GM23338 (cell line): ENCODE results near the gene RSPH4A. TPM values are rescaled to one million over a fixed set of nuclear protein-coding genes. Genes with fewer than 3 reads are reported as not detected.

Source experiments
- ATAC-seq: fragments of 200-7000 bp; cut with Tn5 transposase; 3 replicates; pipeline ENCODE4 v1.9.1; 2020
- DNase-seq: peaks from one replicate; pipeline ENCODE4 v3.0.0-alpha.2; 2015; ENCODE audit warnings: low spot score
- H2AFZ ChIP-seq: fragments of 200-600 bp; sonication (generic); 2 replicates; pipeline ENCODE4 v1.8.0; 2016; ENCODE audit warnings: antibody characterized with exemption, mild to moderate bottlenecking, moderate library complexity
- H3F3A ChIP-seq: fragments of 200-600 bp; sonication (generic); replicated peaks from 2 replicates; pipeline ENCODE4 v1.8.0; 2017; ENCODE audit warnings: antibody characterized with exemption, mixed run types, low read depth
- H3K27ac ChIP-seq: fragments of 200-600 bp; sonication (generic); 2 replicates; pipeline ENCODE4 v1.6.1; 2016; ENCODE audit warnings: low read depth
- H3K27me3 ChIP-seq: fragments of 200-600 bp; sonication (generic); 2 replicates; pipeline ENCODE4 v1.8.0; 2016; ENCODE audit warnings: mild to moderate bottlenecking, mixed run types, moderate library complexity; ENCODE audit not compliant: insufficient read depth
- H3K36me3 ChIP-seq: fragments of 200-600 bp; sonication (generic); 2 replicates; pipeline ENCODE4 v1.8.0; 2016; ENCODE audit warnings: mild to moderate bottlenecking; ENCODE audit not compliant: insufficient read depth
- H3K4me1 ChIP-seq: fragments of 200-600 bp; sonication (generic); 2 replicates; pipeline ENCODE4 v1.8.0; 2016; ENCODE audit warnings: mild to moderate bottlenecking, moderate library complexity; ENCODE audit not compliant: insufficient read depth
- H3K4me2 ChIP-seq: fragments of 200-600 bp; sonication (generic); 2 replicates; pipeline ENCODE4 v1.7.1; 2017; ENCODE audit warnings: mixed run types
- H3K4me3 ChIP-seq: fragments of 200-600 bp; sonication (generic); 2 replicates; pipeline ENCODE4 v1.6.1; 2016; ENCODE audit warnings: mixed run types
- H3K79me2 ChIP-seq: fragments of 200-600 bp; sonication (generic); replicated peaks from 2 replicates; pipeline ENCODE4 v1.8.0; 2017; ENCODE audit warnings: mild to moderate bottlenecking; ENCODE audit not compliant: insufficient read depth
- H3K9me2 ChIP-seq: fragments of 200-600 bp; sonication (generic); 2 replicates; pipeline ENCODE4 v1.8.0; 2017; ENCODE audit not compliant: insufficient read depth
- H4K20me1 ChIP-seq: fragments of 200-600 bp; sonication (generic); replicated peaks from 2 replicates; pipeline ENCODE4 v1.8.0; 2017; ENCODE audit warnings: mild to moderate bottlenecking; ENCODE audit not compliant: insufficient read depth
- H3K27ac Mint-ChIP-seq: 2 replicates; pipeline ENCODE4 v1.8.0; 2020; ENCODE audit warnings: inconsistent platforms, mild to moderate bottlenecking, moderate library complexity, mixed read lengths
- H3K27me3 Mint-ChIP-seq: 3 replicates; pipeline ENCODE4 v1.8.0; 2022; ENCODE audit warnings: low read depth, mild to moderate bottlenecking, moderate library complexity, mixed read lengths, inconsistent platforms; ENCODE audit not compliant: insufficient read depth, poor library complexity
- H3K36me3 Mint-ChIP-seq: 3 replicates; pipeline ENCODE4 v1.8.0; 2021; ENCODE audit warnings: low read depth, mild to moderate bottlenecking, inconsistent platforms, moderate library complexity, mixed read lengths
- H3K4me1 Mint-ChIP-seq: 3 replicates; pipeline ENCODE4 v1.8.0; 2020; ENCODE audit warnings: mild to moderate bottlenecking, inconsistent platforms, mixed read lengths
- H3K4me3 Mint-ChIP-seq: 3 replicates; pipeline ENCODE4 v1.8.0; 2021; ENCODE audit warnings: moderate library complexity, mild to moderate bottlenecking, inconsistent platforms, mixed read lengths
- H3K9me3 Mint-ChIP-seq: 3 replicates; pipeline ENCODE4 v1.8.0; 2020; ENCODE audit warnings: moderate library complexity, mild to moderate bottlenecking, inconsistent platforms, mixed read lengths
- CREB1 ChIP-seq: fragments of 250-450 bp; sonication (Bioruptor Pico); IDR thresholded peaks from 2 replicates; pipeline ENCODE4 v1.5.0; 2020; ENCODE audit warnings: low read depth, mild to moderate bottlenecking, moderate library complexity
- CTCF ChIP-seq, 2 experiments: fragments of 200-600 bp in 1 of 2; sonication (generic) in 1 of 2; conservative IDR thresholded peaks; 2 replicates each; pipeline versions ENCODE4 v1.5.1 to v1.6.1; 2016 to 2017; ENCODE audit warnings: antibody characterized with exemption in 2 of 2, low read depth in 2 of 2, mild to moderate bottlenecking in 2 of 2, moderate library complexity in 1 of 2
- ETS1 ChIP-seq: IDR thresholded peaks from 2 replicates; pipeline ENCODE4 v1.6.1; 2016; ENCODE audit warnings: antibody characterized with exemption
- EZH2phosphoT487 ChIP-seq: fragments of 200-600 bp; sonication (generic); IDR thresholded peaks from one replicate; pipeline ENCODE4 v1.8.1; 2018; ENCODE audit warnings: antibody characterized with exemption; ENCODE audit not compliant: unreplicated experiment
- JUNB ChIP-seq: IDR thresholded peaks from one replicate; pipeline ENCODE4 v1.6.1; 2016; ENCODE audit warnings: antibody characterized with exemption; ENCODE audit not compliant: unreplicated experiment
- POLR2AphosphoS5 ChIP-seq: IDR thresholded peaks from 2 replicates; pipeline ENCODE4 v1.6.1; 2016; ENCODE audit warnings: antibody characterized with exemption, low read depth
- STAT1 ChIP-seq: IDR thresholded peaks from one replicate; pipeline ENCODE4 v1.6.1; 2016; ENCODE audit warnings: antibody characterized with exemption; ENCODE audit not compliant: unreplicated experiment
- ZNF114 ChIP-seq: fragments of 250-450 bp; sonication (Bioruptor Pico); IDR thresholded peaks from 2 replicates; pipeline ENCODE4 v1.5.0; 2020; ENCODE audit warnings: mild to moderate bottlenecking, moderate library complexity
- ZNF331 ChIP-seq: fragments of 250-450 bp; sonication (Bioruptor Pico); IDR thresholded peaks from 2 replicates; pipeline ENCODE4 v1.5.0; 2020; ENCODE audit warnings: low read depth, mild to moderate bottlenecking, moderate library complexity
- polyA plus RNA-seq: library from polyadenylated mRNA; unstranded; fragments of >200 nt; fragmentation: Nextera tagmentation; extraction: Ambion mirVana; gene quantifications from 2 replicates; pipeline ENCODE4 v1.2.1, GENCODE V29; 2016
- total RNA-seq: library from RNA; depleted of rRNA; stranded (reverse); fragments of >200 nt; shearing (Covaris generic); gene quantifications from 2 replicates; pipeline ENCODE4 v1.2.3, GENCODE V29; 2014

The RSPH4A gene
- total and polyA plus RNA-seq, 2 experiments from 2014 or later, result 0.52 to 1.0 TPM

GRCh38 chr6:116572162-116572561 is 44.1 kb upstream of the RSPH4A start:
- no peaks in the 10 kb centered on the region for H3K9me2 ChIP-seq
- H3K36me3 ChIP-seq, result no peaks in the 10 kb centered on the region
- H3K4me2 ChIP-seq, result peak overlapping the region; percentile 95
- ATAC-seq, result no peak
- no peak for DNase-seq
- no peaks in the 10 kb centered on the region; the same call in 2 of the 3 replicates for H3K9me3 Mint-ChIP-seq
- peaks cover 4% of the 10 kb centered on the region for H3K27me3 Mint-ChIP-seq
- peak overlapping the region; percentile 97 for H3K27ac Mint-ChIP-seq
- peak overlapping the region; percentile 96 for H2AFZ ChIP-seq
- no peaks in the 10 kb centered on the region for H4K20me1 ChIP-seq
- peak overlapping the region; percentile 88 for H3K27ac ChIP-seq
- TF ChIP-seq POLR2AphosphoS5, result no peak
- TF ChIP-seq JUNB, result no peak
- TF ChIP-seq ZNF114 (CRISPR knock-in tag), result no peak
- no peak for TF ChIP-seq STAT1
- TF ChIP-seq ZNF331 (CRISPR knock-in tag), result no peak
- TF ChIP-seq ETS1, result no peak
- peak overlapping the region; percentile 95 for H3K4me3 ChIP-seq
- peaks cover 11% of the 10 kb centered on the region; the same call in 1 of the 2 replicates for H3K4me1 ChIP-seq
- H3K79me2 ChIP-seq, result peaks cover 56% of the 10 kb centered on the region
- H3F3A ChIP-seq, result peaks cover 11% of the 10 kb centered on the region
- peak overlapping the region; percentile 100 for H3K4me3 Mint-ChIP-seq
- H3K36me3 Mint-ChIP-seq, result no peaks in the 10 kb centered on the region
- H3K27me3 ChIP-seq, result no peaks in the 10 kb centered on the region
- H3K4me1 Mint-ChIP-seq, result peaks cover 7% of the 10 kb centered on the region

- Histone ChIP-seq H3K79me2 (peaks cover 81% of the 10 kb centered on the region), H4K20me1 (no peaks in the 10 kb centered on the region), H3K27ac (no peak overlapping the region), H3K4me1 (peaks cover 8% of the 10 kb centered on the region; the same call in 1 of the 2 replicates), H2AFZ (no peak overlapping the region), H3K27me3 (no peaks in the 10 kb centered on the region), H3K36me3 (no peaks in the 10 kb centered on the region), H3K9me2 (no peaks in the 10 kb centered on the region), H3K4me3 (no peak overlapping the region), H3F3A (peaks cover 11% of the 10 kb centered on the region), H3K4me2 (no peak overlapping the region)
- H3K27ac Mint-ChIP-seq, result no peak overlapping the region
- H3K4me1 Mint-ChIP-seq, result peaks cover 4% of the 10 kb centered on the region; the same call in 2 of the 3 replicates
- no peak for DNase-seq
- H3K4me3 Mint-ChIP-seq, result no peak overlapping the region
- peaks cover 4% of the 10 kb centered on the region for H3K27me3 Mint-ChIP-seq
- no peaks in the 10 kb centered on the region; the same call in 2 of the 3 replicates for H3K9me3 Mint-ChIP-seq
- TF ChIP-seq STAT1 (no peak), CTCF (conservative IDR thresholded peaks at IDR 0.05; ENCODE audit: low read depth in 2 of 2) (no peak)
- no peaks in the 10 kb centered on the region for H3K36me3 Mint-ChIP-seq
- no peak for ATAC-seq
These were observed 41.1 kb upstream of the RSPH4A start for GRCh38 chr6:116575227-116575626.

GRCh38 chr6:116577486-116577885 is 38.8 kb upstream of the RSPH4A start:
- no peak for ATAC-seq
- no peaks in the 10 kb centered on the region for H3K9me3 Mint-ChIP-seq
- no peaks in the 10 kb centered on the region for H3K27me3 ChIP-seq
- no peak for TF ChIP-seq ETS1
- TF ChIP-seq JUNB, result no peak
- TF ChIP-seq POLR2AphosphoS5, result no peak
- no peak for TF ChIP-seq CREB1
- no peak for TF ChIP-seq EZH2phosphoT487

More at GRCh38 chr6:116577486-116577885, 38.8 kb upstream of the RSPH4A start:
- no peak overlapping the region for H3K4me3 ChIP-seq
- peaks cover 4% of the 10 kb centered on the region; the same call in 2 of the 3 replicates for H3K4me1 Mint-ChIP-seq
- H3K36me3 Mint-ChIP-seq, result no peaks in the 10 kb centered on the region
- no peaks in the 10 kb centered on the region for H3F3A ChIP-seq
- H2AFZ ChIP-seq, result no peak overlapping the region
- H4K20me1 ChIP-seq, result no peaks in the 10 kb centered on the region
- H3K27me3 Mint-ChIP-seq, result peaks cover 2% of the 10 kb centered on the region
- H3K9me2 ChIP-seq, result no peaks in the 10 kb centered on the region
- H3K4me2 ChIP-seq, result no peak overlapping the region
- peaks cover 69% of the 10 kb centered on the region for H3K79me2 ChIP-seq
- H3K27ac Mint-ChIP-seq, result no peak overlapping the region
- H3K4me3 Mint-ChIP-seq, result no peak overlapping the region
- no peak overlapping the region for H3K27ac ChIP-seq
- no peaks in the 10 kb centered on the region for H3K36me3 ChIP-seq
- no peak for DNase-seq
- H3K4me1 ChIP-seq, result peaks cover 4% of the 10 kb centered on the region; the same call in 1 of the 2 replicates
